NCI-H2081 (cell line): ENCODE results near the gene TTLL12.

Experiments used
- DNase-seq, 2 experiments: peaks; one replicate each; lab custom pipeline; 2025; lab: John Stamatoyannopoulos, UW

Gene TTLL12

GRCh38 chr22:43128116-43128515, 58.8 kb downstream of the TTLL12 start:
- no peak for DNase-seq

GRCh38 chr22:43127166-43127908, 59.6 kb downstream of the TTLL12 start:
- DNase-seq, result no peak

DNA sequence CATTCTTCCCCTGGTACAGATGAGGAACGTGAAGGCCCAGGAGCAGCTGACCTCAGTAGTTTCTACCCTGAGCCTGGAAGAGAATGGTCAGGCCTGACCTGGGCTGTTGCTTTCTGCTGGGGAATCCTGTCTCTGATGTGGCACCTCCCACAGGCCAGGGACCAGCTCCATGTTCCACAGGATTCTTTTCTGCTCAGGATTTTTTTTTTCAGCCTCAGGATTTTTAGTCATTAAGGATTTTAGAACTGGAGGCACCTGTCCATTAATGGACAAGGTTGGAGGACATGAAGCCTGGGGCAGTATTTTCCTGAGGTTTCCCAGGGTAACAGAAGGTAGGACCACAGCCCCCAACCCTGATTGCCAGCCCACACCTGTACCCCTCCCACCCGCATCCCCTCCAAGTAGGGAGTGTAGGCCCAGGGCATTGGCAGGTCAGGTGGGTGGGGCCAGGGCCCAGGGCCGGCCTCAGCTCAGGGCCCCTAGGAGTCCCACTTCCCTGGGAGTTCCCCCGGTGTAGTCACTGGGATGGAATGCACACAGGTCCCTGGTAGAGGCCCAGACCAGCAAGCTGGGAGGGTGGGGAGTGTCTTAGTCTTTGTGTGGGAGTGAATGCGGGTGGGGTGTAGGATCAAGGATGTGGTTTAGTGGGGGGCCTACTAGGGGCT, 60.3 kb downstream of the TTLL12 start:
- DNase-seq, result no peak

DNA sequence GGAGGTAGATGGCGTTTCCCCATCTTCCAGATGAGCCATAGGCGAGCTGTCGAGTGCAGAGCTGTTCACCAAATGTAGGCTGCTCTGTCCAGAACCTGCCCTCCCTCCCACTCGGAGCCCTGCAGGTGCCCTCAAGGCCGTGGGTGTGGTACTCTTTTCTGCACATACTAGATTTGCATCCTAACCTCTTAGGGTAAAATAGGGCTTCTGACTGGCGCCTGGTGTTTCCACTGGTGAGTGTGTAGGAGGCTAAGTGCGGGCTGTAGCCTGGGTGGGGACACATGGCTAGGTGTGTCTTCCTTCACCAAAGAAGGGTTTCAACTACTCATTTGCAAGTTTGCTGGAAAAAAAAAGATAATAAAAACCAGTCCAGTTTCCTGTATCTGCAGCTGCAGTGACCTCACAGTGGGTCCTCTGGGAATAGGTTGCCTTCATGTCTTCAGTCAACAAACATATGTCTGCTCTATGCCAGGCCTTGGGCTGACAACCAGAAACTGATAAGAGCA, 67.9 kb downstream of the TTLL12 start:
- no peak for DNase-seq

DNA sequence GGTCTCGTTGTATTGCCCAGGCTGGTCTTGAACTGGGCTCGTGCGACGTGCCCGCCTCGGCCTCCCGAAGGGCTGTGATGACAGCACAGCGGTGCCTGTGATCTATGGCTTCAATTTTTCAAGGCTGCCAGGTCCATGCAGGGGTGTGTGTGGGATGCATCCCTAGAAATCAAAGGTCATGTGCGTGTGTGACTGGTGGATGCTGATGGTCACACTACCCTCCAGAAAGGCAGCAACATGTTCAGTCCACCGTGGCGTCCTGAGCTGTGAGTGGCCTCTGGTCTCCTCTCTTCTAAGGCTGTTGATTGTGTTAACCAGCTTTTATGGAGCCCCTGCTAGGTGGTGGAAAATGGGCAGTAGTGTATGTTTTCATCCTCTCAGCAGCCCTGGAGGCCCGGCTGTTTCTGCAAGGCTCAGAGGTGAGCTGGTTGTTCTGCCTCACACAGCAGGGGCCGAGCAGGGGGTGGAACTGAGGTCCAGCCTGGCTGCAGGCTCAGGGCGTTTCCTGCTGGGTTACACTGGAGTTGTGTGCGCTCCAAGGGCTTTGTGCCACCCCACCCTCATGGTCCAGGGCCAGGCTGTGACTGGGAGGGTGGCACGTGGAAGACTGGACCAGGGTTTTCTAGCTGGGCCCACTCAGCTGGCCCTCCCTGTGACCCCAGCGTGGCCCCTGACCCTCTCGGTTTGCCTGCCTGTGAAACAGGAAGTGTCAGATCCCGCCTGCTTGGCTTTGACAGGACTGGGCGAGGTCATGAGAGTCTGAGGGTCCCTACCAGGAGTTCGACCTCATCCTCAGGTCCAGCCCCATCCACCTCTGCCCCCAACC, 68.7 kb downstream of the TTLL12 start:
- DNase-seq, result no peak

DNA sequence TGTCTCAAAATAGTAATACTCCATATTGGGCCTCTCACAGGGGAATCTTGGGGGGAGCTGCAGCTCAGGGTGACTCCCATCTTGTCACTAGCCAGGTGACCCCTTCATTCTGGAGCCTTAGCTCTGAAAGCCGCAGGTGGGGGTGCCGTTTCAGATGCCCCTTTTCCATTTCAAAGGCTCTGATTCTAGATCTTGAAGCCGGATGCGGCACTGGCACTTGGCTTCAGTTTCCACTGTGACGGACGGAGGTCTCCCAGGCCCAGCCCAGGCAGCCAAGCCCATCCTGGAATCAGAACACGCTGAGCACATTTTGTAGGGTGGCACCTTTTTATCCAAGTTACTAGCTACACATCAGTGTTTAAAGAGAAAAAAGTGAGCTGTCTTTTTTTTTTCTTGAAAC, 70.0 kb downstream of the TTLL12 start:
- no peak for DNase-seq
